LNCAP (cell line): ENCODE measurements around the gene IL19.

Source experiments
- CTCF ChIP-seq: fragments of 450-650 bp; IDR thresholded peaks from 2 replicates; pipeline ENCODE4 v1.5.1; 2017; ENCODE audit warnings: mild to moderate bottlenecking

IL19 gene

DNA sequence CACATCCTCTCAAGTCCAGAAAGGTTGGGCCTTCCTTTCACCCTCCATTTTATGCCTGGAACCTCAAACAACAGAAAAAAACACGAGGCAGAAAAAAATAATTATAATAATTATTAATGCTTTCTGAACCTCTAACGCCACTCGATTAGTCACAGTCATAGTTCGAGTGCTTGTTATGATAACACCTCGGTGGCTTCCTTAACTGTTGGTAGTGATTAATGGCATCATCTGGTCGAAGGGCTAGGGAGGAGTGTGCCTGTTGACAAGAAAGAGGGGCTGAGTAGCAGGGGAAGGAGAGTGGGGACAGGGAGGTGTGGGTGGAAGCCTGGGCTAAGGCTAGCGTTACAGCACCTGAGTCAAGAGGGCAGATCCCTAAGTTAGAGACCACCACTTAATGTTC, 23.0 kb downstream of the IL19 start:
- no peak for TF ChIP-seq CTCF

DNA sequence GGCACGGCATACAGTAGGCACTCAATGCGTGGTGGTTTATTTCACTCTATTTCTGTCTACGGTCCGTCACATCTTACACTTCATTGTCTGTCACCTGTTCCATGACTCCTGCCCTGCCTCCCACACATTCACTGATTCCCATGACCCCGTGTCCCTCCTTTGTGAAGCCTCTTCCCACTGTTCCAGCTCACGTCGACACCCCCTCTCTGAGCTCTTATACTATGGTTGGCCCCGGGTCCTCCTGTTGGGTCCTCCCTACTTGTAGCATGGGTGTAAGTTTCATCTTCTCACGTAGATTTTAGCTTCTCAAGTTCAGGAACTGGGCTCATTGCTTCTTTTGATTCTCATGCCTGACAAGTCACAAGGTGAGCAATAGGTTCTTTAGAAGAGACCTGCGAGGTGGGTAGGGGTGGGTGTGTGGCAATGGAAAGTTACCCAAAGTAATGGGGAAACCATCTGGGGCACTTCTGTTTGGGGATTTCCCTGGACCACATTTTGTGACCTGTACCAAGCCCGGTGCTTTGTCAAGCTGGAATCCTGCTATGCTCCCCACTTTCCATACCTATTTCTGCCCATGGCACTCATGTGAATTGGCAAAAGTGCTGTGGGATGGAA, 23.8 kb downstream of the IL19 start:
- no peak for TF ChIP-seq CTCF

GRCh38 chr1:206796116-206796515, 25.5 kb downstream of the IL19 start:
- no peak for TF ChIP-seq CTCF

GRCh38 chr1:206796981-206797402, 26.4 kb downstream of the IL19 start:
- TF ChIP-seq CTCF: no peak

DNA sequence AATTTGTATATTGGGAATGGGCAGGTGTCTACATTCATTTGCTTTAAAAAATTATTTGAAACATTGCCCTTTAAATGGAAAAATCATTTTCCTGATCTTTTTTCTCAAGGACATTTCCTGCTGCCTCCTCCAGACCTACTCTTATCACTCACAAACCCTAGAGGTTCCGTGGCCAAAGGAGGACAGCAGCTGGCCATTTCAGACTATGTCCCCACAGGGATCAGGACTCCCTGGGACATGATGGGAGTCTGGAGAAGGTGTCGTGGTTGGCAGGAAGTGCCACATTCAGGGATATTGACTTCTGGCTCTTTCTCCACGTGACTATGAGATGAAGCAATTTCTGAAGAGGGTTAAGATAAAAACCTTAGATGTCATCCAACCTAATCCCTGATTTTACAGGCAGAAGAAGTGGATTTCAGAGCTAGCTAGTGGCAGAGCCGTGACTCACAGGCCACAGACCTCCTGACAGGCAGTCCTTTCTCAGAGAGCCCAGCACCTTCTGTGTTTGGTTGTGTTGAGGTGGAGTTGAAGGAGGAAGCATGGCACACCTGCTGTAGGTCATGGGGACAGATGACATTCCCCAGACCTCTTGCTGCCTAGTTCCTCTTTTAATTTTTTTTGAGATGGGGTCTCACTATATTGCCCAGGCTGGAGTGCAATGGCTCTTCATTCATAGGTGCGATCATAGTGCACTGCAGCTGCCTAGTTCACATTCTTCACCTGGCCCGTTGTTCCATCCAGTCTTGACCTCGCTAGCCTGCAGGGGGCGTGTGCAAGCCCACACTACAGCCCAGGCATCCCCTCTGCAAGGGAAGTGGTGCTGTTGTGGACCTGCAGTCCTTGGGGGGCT, 27.2 kb downstream of the IL19 start:
- peak; percentile 57 for TF ChIP-seq CTCF

GRCh38 chr1:206798384-206798996, 27.9 kb downstream of the IL19 start:
- TF ChIP-seq CTCF: no peak

- TF ChIP-seq CTCF: no peak
Observed at GRCh38 chr1:206799311-206799710, 28.7 kb downstream of the IL19 start.
